ENCODE measurements around the gene KSR1. TPM values are rescaled to one million over a fixed set of nuclear protein-coding genes. Genes with fewer than 3 reads are reported as not detected.

The KSR1 gene
- total and polyA plus RNA-seq, 2 of the 8 experiments (the other 6 are each of a cell fraction or from before 2014, with no cell fraction given): 14.1 to 34.7 TPM

DNA sequence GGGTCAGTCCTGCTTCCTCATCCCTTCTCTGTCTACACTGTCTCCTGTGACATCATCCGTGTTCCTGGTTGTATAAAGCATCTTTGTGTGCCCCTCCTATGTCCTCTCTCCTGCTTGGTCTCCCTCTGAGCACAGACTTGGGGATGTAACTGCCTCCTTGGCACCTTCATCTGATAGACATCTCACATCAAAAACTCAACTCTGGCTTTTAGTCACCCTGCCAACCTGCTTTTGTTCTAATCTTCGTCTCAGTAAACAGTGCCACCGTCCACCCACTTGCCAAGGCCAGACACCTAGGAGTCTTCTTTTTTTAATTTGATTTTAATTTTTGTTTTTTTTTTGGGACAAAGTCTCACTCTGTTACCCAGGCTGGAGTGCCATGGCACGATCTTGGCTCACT lies 16.9 kb upstream of the KSR1 start:
- WGBS, 2 experiments (ENCODE audit: extremely low coverage in 1 of 2, insufficient coverage in 1 of 2, insufficient read length in 1 of 2, insufficient replicate concordance in 2 of 2, low coverage in 1 of 2, low lambda C conversion rate in 2 of 2, missing lambda C conversion rate in 1 of 2): 83% methylated on average over 4 of the region's 4 CpGs; no CpG with 5 or more reads in 1 of the 2 experiments
- Histone ChIP-seq H3K79me2 (ENCODE audit: control insufficient read depth in 1 of 2, insufficient read depth in 2 of 2, low read length in 2 of 2) (no peaks in the 10 kb centered on the region), H3K56ac (replicated peaks; ENCODE audit: insufficient read length, low read depth, low read length) (no peak overlapping the region), H2BK120ac (replicated peaks; ENCODE audit: low read depth, low read length) (no peak overlapping the region), H3K23ac (ENCODE audit: insufficient read length) (no peak overlapping the region), H3K18ac (ENCODE audit: extremely low read depth, low read length) (no peak overlapping the region), H2BK12ac (ENCODE audit: low read depth, low read length) (no peak overlapping the region), H3K4me2 (ENCODE audit: insufficient read depth in 1 of 2, low read depth in 2 of 2, low read length in 2 of 2) (no peak overlapping the region), H2AK5ac (ENCODE audit: low read depth, low read length) (no peak overlapping the region), H3K23me2 (ENCODE audit: low read depth, low read length) (no peaks in the 10 kb centered on the region), H3K27ac (ENCODE audit: low read depth, low read length) (no peak overlapping the region), H4K20me1 (replicated peaks in 1 of 2; ENCODE audit: control insufficient read depth in 1 of 2, insufficient read depth in 2 of 2, low read length in 2 of 2) (no peaks in the 10 kb centered on the region), H3K27me3 (replicated peaks in 1 of 4; ENCODE audit: control insufficient read depth in 3 of 4, extremely low read depth in 1 of 4, insufficient read depth in 3 of 4, low read length in 3 of 4) (no peaks in the 10 kb centered on the region), H3K4ac (replicated peaks; ENCODE audit: insufficient read length, low read depth, low read length) (no peak overlapping the region), H4K5ac (ENCODE audit: insufficient read length, low read depth, low read length) (no peak overlapping the region), H3K4me3 (ENCODE audit: extremely low read depth in 1 of 4, insufficient read depth in 2 of 4, low read depth in 3 of 4, low read length in 4 of 4) (no peak overlapping the region), H3K79me1 (ENCODE audit: low read depth, low read length) (no peaks in the 10 kb centered on the region), H2BK5ac (ENCODE audit: low read depth, low read length) (no peak overlapping the region), H3K9ac (replicated peaks in 1 of 4; ENCODE audit: extremely low read depth in 1 of 4, low read depth in 3 of 4, low read length in 3 of 4) (no peak overlapping the region), H2BK20ac (ENCODE audit: low read length) (no peak overlapping the region), H2AFZ (ENCODE audit: low read length) (no peak overlapping the region), H2BK15ac (ENCODE audit: low read length) (no peak overlapping the region), H4K91ac (replicated peaks; ENCODE audit: insufficient read length, low read length) (no peak overlapping the region), H3K9me3 (ENCODE audit: insufficient read depth in 2 of 2, low read depth in 1 of 2, low read length in 1 of 2) (no peaks in the 10 kb centered on the region), H3K4me1 (replicated peaks in 1 of 4; ENCODE audit: control insufficient read depth in 3 of 4, insufficient read depth in 4 of 4, low read length in 3 of 4) (no peaks in the 10 kb centered on the region), H4K8ac (ENCODE audit: extremely low read depth, insufficient read depth, low read length) (no peak overlapping the region), H3K36me3 (ENCODE audit: control insufficient read depth in 2 of 4, insufficient read depth in 4 of 4, low read length in 3 of 4) (no peaks in the 10 kb centered on the region), H3K14ac (ENCODE audit: insufficient read length) (no peak overlapping the region)
- FAIRE-seq (no peak), DNase-seq (ENCODE audit: low read depth in 1 of 2, low spot score in 2 of 2) (no peak)
- TF ChIP-seq RFX5 (IDR thresholded peaks at IDR 0.05; ENCODE audit: borderline replicate concordance, low read depth, low read length): no peak
- CTCF ChIA-PET (ENCODE audit: partially characterized antibody): interaction anchor here (1.7 kb wide), 1 partner anchor 95 kb away, joined by 3 read pairs; no protein-coding TSS in a partner anchor
- POLR2A ChIA-PET (ENCODE audit: partially characterized antibody): no interaction called here

Data from H1 (cell line).